NCI-H748 (cell line): Measurements from ENCODE around the gene RPS27A.
"Not testable (repeated sequence)": the region's sequence is repeated elsewhere in the genome, so short reads cannot be mapped to it uniquely, and the experiment has no call there.

Experiments
- DNase-seq: peaks from one replicate; lab custom pipeline; 2025; ENCODE audit not compliant: unreplicated experiment; lab: John Stamatoyannopoulos, UW

The RPS27A gene

GRCh38 chr2:55232084-55232862 lies at the start of gene RPS27A, which contains the start of gene CLHC1:
RPS27A (plus strand) TSS chr2:55232688; CDS start chr2:55232825, 137 bp downstream.
CLHC1 (minus strand) TSS chr2:55232293; CDS start chr2:55222411, 9,882 bp downstream.
- DNase-seq: peak; percentile 97

GRCh38 chr2:55186837-55187236 lies 45.7 kb upstream of the RPS27A start:
- not testable (repeated sequence) for DNase-seq

GRCh38 chr2:55191888-55192287 lies 40.6 kb upstream of the RPS27A start:
- not testable (repeated sequence) for DNase-seq

- DNase-seq: no peak
These were observed 36.0 kb upstream of the RPS27A start for GRCh38 chr2:55196526-55196925.

- no peak for DNase-seq
These were observed 32.1 kb upstream of the RPS27A start for GRCh38 chr2:55200416-55200815.

- no peak for DNase-seq
These were observed 28.0 kb upstream of the RPS27A start for GRCh38 chr2:55204536-55204935.

- no peak for DNase-seq
These were observed 27.5 kb upstream of the RPS27A start for GRCh38 chr2:55204950-55205349.

GRCh38 chr2:55213822-55214221 lies 18.7 kb upstream of the RPS27A start:
- no peak for DNase-seq

- peak; percentile 6 for DNase-seq
These were observed 8.3 kb upstream of the RPS27A start for GRCh38 chr2:55223958-55224760.

GRCh38 chr2:55224761-55225261 lies 7.7 kb upstream of the RPS27A start:
- DNase-seq: no peak

- DNase-seq: no peak
These were observed 6.9 kb upstream of the RPS27A start for GRCh38 chr2:55225481-55226020.

GRCh38 chr2:55227437-55228225 lies 4.9 kb upstream of the RPS27A start:
- DNase-seq: not testable (repeated sequence)

GRCh38 chr2:55228226-55228563 lies 4.3 kb upstream of the RPS27A start:
- no peak for DNase-seq

- DNase-seq: no peak
These were observed 3.3 kb upstream of the RPS27A start for GRCh38 chr2:55229221-55229620.

- DNase-seq: no peak
These were observed 1.9 kb upstream of the RPS27A start for GRCh38 chr2:55230551-55230950.

GRCh38 chr2:55231546-55232083 lies 873 bp upstream of the RPS27A start:
- DNase-seq: no peak

GRCh38 chr2:55232863-55233657 lies 572 bp downstream of the RPS27A start:
- peak; percentile 30 for DNase-seq

GRCh38 chr2:55233658-55233940 lies 1.1 kb downstream of the RPS27A start:
- no peak for DNase-seq

- no peak for DNase-seq
These were observed 3.4 kb downstream of the RPS27A start for GRCh38 chr2:55235724-55236538.
